Measurements from ENCODE around the gene GOLGA2.
A peak's percentile ranks its signal among the peaks of the same experiment; 100 is the strongest.

GOLGA2 gene

DNA sequence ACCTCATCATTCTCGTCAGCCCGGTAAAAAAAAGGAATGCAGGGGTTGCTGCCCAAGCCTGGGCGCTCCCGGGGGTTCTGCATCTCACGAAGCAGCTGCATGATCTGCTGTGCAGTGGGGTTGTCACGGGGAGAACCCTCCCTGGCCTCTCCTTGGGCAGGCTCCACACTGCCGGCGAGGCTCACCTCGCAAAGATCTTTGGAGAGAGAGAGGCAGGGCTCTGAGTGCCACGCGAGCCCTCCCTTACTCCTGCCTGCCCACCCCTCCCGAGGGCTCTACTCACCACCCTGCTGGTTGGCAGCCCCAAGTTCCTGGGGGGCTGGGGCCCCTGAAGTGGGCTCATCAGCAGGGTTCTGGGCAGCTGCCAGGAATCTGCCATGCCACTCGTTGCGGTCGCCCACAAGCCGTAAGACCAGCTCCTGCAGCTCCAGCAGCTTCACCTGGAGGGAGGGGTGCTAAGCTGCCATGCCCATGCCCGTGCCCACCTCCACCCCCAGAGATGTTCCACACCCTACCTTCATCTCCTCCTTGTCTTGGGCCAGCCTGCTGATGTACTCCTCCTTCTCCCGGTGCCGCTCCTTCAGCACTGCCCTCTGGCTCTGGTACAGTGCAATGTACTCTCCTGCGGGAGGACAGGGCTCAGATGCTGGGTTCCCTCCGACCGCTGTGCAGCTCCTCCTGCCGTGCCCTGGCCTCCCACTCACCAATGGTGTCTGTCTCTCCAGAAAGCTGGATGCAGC lies 18.6 kb downstream of the GOLGA2 start:
- H3K4me3 ChIP-seq (ENCODE audit: low read depth, low read length) = no peak overlapping the region
- TF ChIP-seq, protein P1, sequence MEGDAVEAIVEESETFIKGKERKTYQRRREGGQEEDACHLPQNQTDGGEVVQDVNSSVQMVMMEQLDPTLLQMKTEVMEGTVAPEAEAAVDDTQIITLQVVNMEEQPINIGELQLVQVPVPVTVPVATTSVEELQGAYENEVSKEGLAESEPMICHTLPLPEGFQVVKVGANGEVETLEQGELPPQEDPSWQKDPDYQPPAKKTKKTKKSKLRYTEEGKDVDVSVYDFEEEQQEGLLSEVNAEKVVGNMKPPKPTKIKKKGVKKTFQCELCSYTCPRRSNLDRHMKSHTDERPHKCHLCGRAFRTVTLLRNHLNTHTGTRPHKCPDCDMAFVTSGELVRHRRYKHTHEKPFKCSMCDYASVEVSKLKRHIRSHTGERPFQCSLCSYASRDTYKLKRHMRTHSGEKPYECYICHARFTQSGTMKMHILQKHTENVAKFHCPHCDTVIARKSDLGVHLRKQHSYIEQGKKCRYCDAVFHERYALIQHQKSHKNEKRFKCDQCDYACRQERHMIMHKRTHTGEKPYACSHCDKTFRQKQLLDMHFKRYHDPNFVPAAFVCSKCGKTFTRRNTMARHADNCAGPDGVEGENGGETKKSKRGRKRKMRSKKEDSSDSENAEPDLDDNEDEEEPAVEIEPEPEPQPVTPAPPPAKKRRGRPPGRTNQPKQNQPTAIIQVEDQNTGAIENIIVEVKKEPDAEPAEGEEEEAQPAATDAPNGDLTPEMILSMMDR (IDR thresholded peaks at IDR 0.05; ENCODE audit: borderline replicate concordance, insufficient read depth, low read depth, low read length) = no peak

DNA sequence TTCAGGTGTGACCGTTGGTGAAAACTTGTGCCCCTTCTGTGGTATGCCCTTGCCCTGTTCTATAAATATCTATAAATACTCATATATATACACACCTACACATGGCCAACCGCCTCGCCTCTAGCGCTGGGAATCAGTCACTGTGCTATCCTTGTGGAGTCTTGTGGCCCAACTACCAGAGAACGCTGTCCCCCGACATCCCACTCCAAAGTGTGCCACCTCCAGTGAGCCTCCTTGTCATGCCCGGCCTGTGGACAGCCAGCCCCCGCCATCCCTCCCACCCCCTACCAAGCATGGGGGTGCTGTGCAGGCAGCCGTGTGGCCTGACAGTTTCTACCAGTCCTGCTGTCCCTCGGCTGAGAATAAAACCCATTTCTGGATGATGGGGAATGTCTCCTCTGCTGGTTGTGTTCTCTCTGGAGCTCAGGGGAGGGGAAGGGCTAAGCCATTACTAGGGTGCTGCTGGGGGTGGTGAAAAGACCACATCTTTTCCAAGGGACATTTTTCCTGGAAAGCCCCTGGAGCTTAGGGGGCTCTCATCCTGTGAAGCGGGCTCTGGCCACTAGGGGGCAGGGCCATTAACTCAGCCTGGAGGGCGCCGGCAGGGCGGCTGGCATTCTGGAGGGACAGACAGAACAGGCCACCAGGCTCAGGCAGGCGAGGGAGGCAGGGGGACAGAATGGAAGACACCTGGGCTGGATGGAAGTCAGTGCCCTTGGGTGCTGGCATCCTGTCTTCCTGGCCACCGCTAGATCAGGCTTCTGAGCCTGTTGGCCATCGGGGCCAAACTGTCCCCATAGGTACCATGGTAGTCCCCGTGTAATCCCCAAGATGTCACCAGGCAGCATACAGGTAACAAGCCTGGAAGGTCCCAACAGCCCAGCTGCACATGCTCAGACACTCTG lies 20.7 kb downstream of the GOLGA2 start:
- H3K4me3 ChIP-seq (ENCODE audit: low read depth, low read length) = no peak overlapping the region
- TF ChIP-seq, protein P1 (IDR thresholded peaks at IDR 0.05; ENCODE audit: borderline replicate concordance, insufficient read depth, low read depth, low read length) = peak; percentile 91

- H3K4me3 ChIP-seq (ENCODE audit: low read depth, low read length) = no peak overlapping the region
- TF ChIP-seq, protein P1 (IDR thresholded peaks at IDR 0.05; ENCODE audit: borderline replicate concordance, insufficient read depth, low read depth, low read length) = no peak
These were observed 21.4 kb downstream of the GOLGA2 start for GRCh38 chr9:128254362-128254761.

GRCh38 chr9:128253991-128254346 lies 21.8 kb downstream of the GOLGA2 start:
- TF ChIP-seq, protein P1 (IDR thresholded peaks at IDR 0.05; ENCODE audit: borderline replicate concordance, insufficient read depth, low read depth, low read length) = no peak
- no peak overlapping the region for H3K4me3 ChIP-seq (ENCODE audit: low read depth, low read length)

GRCh38 chr9:128253140-128253990 lies 22.4 kb downstream of the GOLGA2 start:
- TF ChIP-seq, protein P1 (IDR thresholded peaks at IDR 0.05; ENCODE audit: borderline replicate concordance, insufficient read depth, low read depth, low read length) = no peak
- no peak overlapping the region for H3K4me3 ChIP-seq (ENCODE audit: low read depth, low read length)

- TF ChIP-seq, protein P1 (IDR thresholded peaks at IDR 0.05; ENCODE audit: borderline replicate concordance, insufficient read depth, low read depth, low read length) = no peak
These were observed 23.3 kb downstream of the GOLGA2 start for GRCh38 chr9:128252317-128253139.

More at GRCh38 chr9:128252317-128253139, 23.3 kb downstream of the GOLGA2 start:
- H3K4me3 ChIP-seq (ENCODE audit: low read depth, low read length) = no peak overlapping the region

Measured in GM12875 (cell line).